ENCODE results near the gene HSD11B1L. TPM values are rescaled to one million over a fixed set of nuclear protein-coding genes. Genes with fewer than 3 reads are reported as not detected.

Gene HSD11B1L
- total RNA-seq, 4 donors from 2014 or later, result 7.3 to 30.4 (median 15.8) TPM

- no peaks in the 10 kb centered on the region for H3K36me3 ChIP-seq
- H3K27me3 ChIP-seq, result no peaks in the 10 kb centered on the region
- 87 to 91% methylated on average over 6 of the region's 6 CpGs for WGBS, 2 donors
- intact Hi-C loops (cut with DNase I), result no loop called here
- TF ChIP-seq POLR2A (IDR thresholded peaks at IDR 0.05), result no peak
- TF ChIP-seq CTCF (IDR thresholded peaks at IDR 0.05), result no peak
- H3K4me3 ChIP-seq (replicated peaks in 1 of 3), result no peak overlapping the region
- H3K9me3 ChIP-seq, result no peaks in the 10 kb centered on the region
- no peak for DNase-seq
- no peak overlapping the region for H3K27ac ChIP-seq
- H3K4me1 ChIP-seq, result peaks cover 13 to 17% of the 10 kb centered on the region in 2 donors
Observed at GRCh38 chr19:5635427-5635826, 45.4 kb upstream of the HSD11B1L start.

- WGBS, 2 donors, result 65 to 81% methylated on average over 1 of the region's 1 CpG
- DNase-seq, result no peak
- Histone ChIP-seq H3K9me3 (no peaks in the 10 kb centered on the region), H3K36me3 (peaks cover under 1 to 6% of the 10 kb centered on the region in 2 donors), H3K4me3 (replicated peaks in 1 of 3) (no peak overlapping the region), H3K4me1 (peaks cover 5 to 14% of the 10 kb centered on the region in 2 donors), H3K27ac (no peak overlapping the region), H3K27me3 (no peaks in the 10 kb centered on the region)
- TF ChIP-seq POLR2A (IDR thresholded peaks at IDR 0.05), result no peak
- no peak for TF ChIP-seq CTCF (IDR thresholded peaks at IDR 0.05)
- intact Hi-C loops (cut with DNase I), result no loop called here
Observed at GRCh38 chr19:5637971-5638370, 42.9 kb upstream of the HSD11B1L start.

GRCh38 chr19:5641171-5641570 is 39.7 kb upstream of the HSD11B1L start:
- no peak overlapping the region for H3K27ac ChIP-seq
- no peak for TF ChIP-seq POLR2A (IDR thresholded peaks at IDR 0.05)
- TF ChIP-seq CTCF (IDR thresholded peaks at IDR 0.05), result no peak
- H3K9me3 ChIP-seq, result no peaks in the 10 kb centered on the region
- peak; percentile 55 to 58 for DNase-seq
- intact Hi-C loops (cut with DNase I), result no loop called here
- no peak overlapping the region for H3K4me3 ChIP-seq (replicated peaks in 1 of 3)
- H3K36me3 ChIP-seq, result peaks cover 10 to 33% of the 10 kb centered on the region in 2 donors
- no peaks in the 10 kb centered on the region for H3K27me3 ChIP-seq
- WGBS, 2 donors, result 73 to 82% methylated on average over 4 of the region's 4 CpGs
- peaks cover 5 to 12% of the 10 kb centered on the region in 2 donors for H3K4me1 ChIP-seq

GRCh38 chr19:5642204-5642603 is 38.6 kb upstream of the HSD11B1L start:
- Histone ChIP-seq H3K9me3 (no peaks in the 10 kb centered on the region), H3K4me3 (replicated peaks in 1 of 3) (no peak overlapping the region), H3K4me1 (peaks cover 5 to 12% of the 10 kb centered on the region in 2 donors), H3K36me3 (peaks cover 18 to 43% of the 10 kb centered on the region in 2 donors), H3K27me3 (no peaks in the 10 kb centered on the region), H3K27ac (no peak overlapping the region)
- no peak for DNase-seq
- WGBS, 2 donors, result 95 to 98% methylated on average over 2 of the region's 2 CpGs
- TF ChIP-seq CTCF (IDR thresholded peaks at IDR 0.05), result no peak
- no peak for TF ChIP-seq POLR2A (IDR thresholded peaks at IDR 0.05)
- intact Hi-C loops (cut with DNase I), result no loop called here

- TF ChIP-seq CTCF (IDR thresholded peaks at IDR 0.05) (no peak), POLR2A (IDR thresholded peaks at IDR 0.05) (no peak)
- Histone ChIP-seq H3K4me1 (peaks cover 2 to 12% of the 10 kb centered on the region in 2 donors), H3K27ac (no peak overlapping the region), H3K27me3 (no peaks in the 10 kb centered on the region), H3K4me3 (replicated peaks in 1 of 3) (no peak overlapping the region), H3K36me3 (peaks cover 26 to 52% of the 10 kb centered on the region in 2 donors), H3K9me3 (no peaks in the 10 kb centered on the region)
- DNase-seq, result no peak
- intact Hi-C loops (cut with DNase I), result no loop called here
- 91 to 95% methylated on average over 4 of the region's 4 CpGs for WGBS, 2 donors
Observed at GRCh38 chr19:5643060-5643459, 37.8 kb upstream of the HSD11B1L start.
